Adipocyte (in vitro differentiated cells): ENCODE measurements around the gene CD3D.
"Not testable (repeated sequence)": the region's sequence is repeated elsewhere in the genome, so short reads cannot be mapped to it uniquely, and the experiment has no call there.

Experiments
- DNase-seq: peaks from one replicate; pipeline ENCODE4 v3.0.0-alpha.2; 2015; ENCODE audit warnings: low read depth
- H3K27me3 ChIP-seq: replicated peaks from 2 replicates; pipeline ENCODE4 v1.7.0; 2013; ENCODE audit warnings: mild to moderate bottlenecking, low read length, moderate library complexity; ENCODE audit not compliant: control insufficient read depth, insufficient read depth
- H3K36me3 ChIP-seq: 2 replicates; pipeline ENCODE4 v1.7.0; 2013; ENCODE audit warnings: low read length, mild to moderate bottlenecking, moderate library complexity; ENCODE audit not compliant: control insufficient read depth, insufficient read depth, severe bottlenecking
- H3K4me1 ChIP-seq: 2 replicates; pipeline ENCODE4 v1.7.0; 2013; ENCODE audit warnings: mild to moderate bottlenecking, low read length, moderate library complexity; ENCODE audit not compliant: control insufficient read depth, insufficient read depth
- H3K4me3 ChIP-seq: 2 replicates; pipeline ENCODE4 v1.7.0; 2013; ENCODE audit warnings: mild to moderate bottlenecking, low read length, moderate library complexity
- H3K9ac ChIP-seq: 2 replicates; pipeline ENCODE4 v1.7.0; 2013; ENCODE audit warnings: mild to moderate bottlenecking, low read length, moderate library complexity
- H3K9me3 ChIP-seq: 2 replicates; pipeline ENCODE4 v1.7.0; 2013; ENCODE audit warnings: mild to moderate bottlenecking, low read length, moderate library complexity; ENCODE audit not compliant: control insufficient read depth

The CD3D gene

DNA sequence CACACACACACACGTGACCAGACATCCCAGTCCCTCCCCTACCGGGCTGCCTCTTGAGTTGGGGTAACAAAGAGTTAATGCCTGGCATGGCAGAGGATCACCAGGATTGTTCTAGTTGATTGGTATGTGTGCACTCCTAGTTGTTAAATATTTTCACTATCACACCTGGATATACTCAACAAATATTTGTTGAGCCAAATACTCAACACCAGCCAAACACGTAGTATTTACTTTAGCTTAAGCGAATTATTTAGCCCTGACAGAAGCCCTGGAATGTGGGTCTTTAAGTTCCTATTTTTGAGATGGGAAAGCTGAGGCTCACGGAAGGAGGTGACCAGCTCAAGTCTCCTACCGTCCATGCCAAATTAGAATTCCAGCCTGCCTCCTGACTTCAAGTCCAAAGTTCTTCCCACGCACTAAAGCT lies 27.5 kb downstream of the CD3D start:
- no peak overlapping the region for H3K9ac ChIP-seq
- no peak overlapping the region for H3K4me3 ChIP-seq
- H3K4me1 ChIP-seq: peaks cover 8% of the 10 kb centered on the region
- H3K36me3 ChIP-seq: no peaks in the 10 kb centered on the region
- no peak for DNase-seq
- H3K27me3 ChIP-seq: peaks cover 51% of the 10 kb centered on the region
- H3K9me3 ChIP-seq: peaks cover 4% of the 10 kb centered on the region

DNA sequence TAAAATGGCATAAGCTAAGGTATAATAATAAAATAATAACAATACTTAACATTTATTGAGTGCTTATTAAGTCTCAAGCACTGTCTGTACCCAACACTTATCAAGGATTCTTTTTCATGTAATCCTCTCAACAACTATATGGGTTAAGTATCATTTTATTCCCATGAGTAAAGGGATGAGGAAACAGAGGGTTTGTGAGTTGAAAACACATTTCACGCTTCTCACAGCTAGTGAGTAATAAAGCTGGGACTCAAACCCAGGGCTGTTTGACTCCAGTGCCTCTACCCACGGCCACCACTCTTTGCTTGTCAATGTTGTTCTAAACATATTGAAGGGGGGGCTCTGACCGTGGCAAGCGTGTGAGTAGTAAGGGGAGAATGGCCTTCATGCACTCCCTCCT lies 29.3 kb downstream of the CD3D start:
- Histone ChIP-seq H3K4me1 (peaks cover 8% of the 10 kb centered on the region), H3K9me3 (peaks cover 4% of the 10 kb centered on the region), H3K4me3 (no peak overlapping the region), H3K9ac (no peak overlapping the region), H3K36me3 (no peaks in the 10 kb centered on the region), H3K27me3 (peaks cover 50% of the 10 kb centered on the region)
- no peak for DNase-seq

DNA sequence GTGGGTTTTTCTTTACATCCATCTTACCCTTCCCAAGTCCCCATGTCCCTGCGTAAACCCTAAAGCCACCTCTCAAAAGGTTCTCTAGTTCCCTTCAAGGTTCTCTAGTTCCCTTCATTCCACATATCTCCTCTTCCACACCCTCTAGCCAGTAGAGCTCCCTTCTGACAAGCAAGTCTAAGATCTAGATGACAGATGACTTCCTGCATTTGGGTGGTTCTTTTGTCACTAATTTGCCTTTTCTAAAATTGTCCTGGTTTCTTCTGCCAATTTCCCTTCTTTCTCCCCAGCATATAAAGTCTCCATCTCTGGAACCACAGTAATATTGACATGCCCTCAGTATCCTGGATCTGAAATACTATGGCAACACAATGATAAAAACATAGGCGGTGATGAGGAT lies 30.2 kb downstream of the CD3D start:
- H3K4me3 ChIP-seq: no peak overlapping the region
- peaks cover 2% of the 10 kb centered on the region for H3K9me3 ChIP-seq
- H3K36me3 ChIP-seq: no peaks in the 10 kb centered on the region
- H3K9ac ChIP-seq: no peak overlapping the region
- peaks cover 8% of the 10 kb centered on the region for H3K4me1 ChIP-seq
- peaks cover 53% of the 10 kb centered on the region for H3K27me3 ChIP-seq
- no peak for DNase-seq

DNA sequence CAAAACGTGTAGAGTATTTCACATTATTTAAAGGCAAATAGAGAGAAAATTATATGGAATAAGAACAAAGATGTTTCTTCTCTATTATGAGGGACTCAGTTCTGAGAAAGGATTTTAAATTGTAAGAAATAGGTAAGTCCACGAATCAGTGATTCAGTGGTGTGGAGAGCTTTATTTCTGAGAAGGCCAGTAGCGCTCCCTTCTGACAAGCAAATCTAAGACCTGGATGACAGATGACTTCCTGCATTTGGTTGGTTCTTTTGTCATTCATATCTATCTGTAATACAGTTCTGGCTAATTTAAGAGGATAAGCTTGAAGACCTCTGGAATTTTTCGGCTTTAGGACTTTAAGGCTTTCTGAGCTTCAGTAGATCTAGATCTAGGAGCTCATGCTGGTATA lies 31.0 kb downstream of the CD3D start:
- H3K9ac ChIP-seq: no peak overlapping the region
- H3K4me1 ChIP-seq: peaks cover 6% of the 10 kb centered on the region
- no peak overlapping the region for H3K4me3 ChIP-seq
- H3K9me3 ChIP-seq: no peaks in the 10 kb centered on the region
- no peak for DNase-seq
- H3K27me3 ChIP-seq: peaks cover 47% of the 10 kb centered on the region
- H3K36me3 ChIP-seq: no peaks in the 10 kb centered on the region

DNA sequence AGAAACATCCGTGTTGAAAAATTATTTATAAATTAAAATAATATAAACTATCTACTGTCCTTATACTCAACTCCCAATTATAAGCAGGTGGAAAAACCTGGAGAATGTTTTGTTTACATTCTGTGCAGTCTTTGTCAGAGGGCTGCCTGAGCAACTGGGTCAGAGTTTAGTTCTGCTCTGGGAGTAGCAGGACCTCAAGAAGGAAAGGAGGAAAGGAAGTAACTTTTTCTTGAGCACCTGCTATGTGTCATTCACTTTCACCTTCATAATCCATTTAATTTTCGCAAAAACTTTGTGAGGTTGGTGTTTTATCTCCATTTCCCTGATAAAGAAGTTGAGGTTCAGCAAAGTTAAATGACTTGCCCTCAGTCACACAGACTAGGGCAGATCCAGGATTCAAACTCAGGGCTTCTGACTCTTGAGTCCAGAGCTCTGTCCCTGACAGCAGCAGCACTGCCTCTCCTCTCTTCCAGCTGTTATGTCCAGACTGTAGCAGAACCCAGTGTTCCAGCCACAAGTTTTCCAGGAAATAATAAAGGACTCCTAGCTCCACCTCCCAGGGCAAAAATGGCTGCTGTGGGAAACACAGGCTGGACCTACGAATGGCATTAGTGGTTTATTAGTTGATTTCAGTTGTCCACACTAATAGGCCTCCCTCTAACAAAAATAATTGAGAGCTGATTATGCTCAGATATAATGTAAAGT lies 31.6 kb downstream of the CD3D start:
- no peak overlapping the region for H3K4me3 ChIP-seq
- H3K4me1 ChIP-seq: peaks cover 6% of the 10 kb centered on the region
- H3K9ac ChIP-seq: no peak overlapping the region
- peaks cover 42% of the 10 kb centered on the region for H3K27me3 ChIP-seq
- H3K36me3 ChIP-seq: no peaks in the 10 kb centered on the region
- no peak for DNase-seq
- H3K9me3 ChIP-seq: no peaks in the 10 kb centered on the region

DNA sequence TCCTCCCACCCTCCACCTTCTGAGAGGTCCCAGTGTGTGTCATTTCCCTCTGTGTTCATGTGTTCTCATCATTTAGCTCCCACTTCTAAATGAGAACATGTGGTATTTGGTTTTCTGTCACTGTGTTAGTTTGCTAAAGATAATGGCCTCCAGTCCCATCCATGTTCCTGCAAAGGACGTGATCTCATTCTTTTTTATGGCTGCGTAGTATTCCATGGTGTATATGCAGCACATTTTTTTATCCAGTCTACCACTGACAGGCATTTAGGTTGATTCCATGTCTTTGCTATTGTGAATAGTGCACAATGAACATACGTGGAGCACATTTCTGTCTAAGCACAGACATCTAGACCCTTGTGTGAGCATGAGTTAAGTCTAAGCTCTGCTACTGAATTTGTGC lies 32.2 kb downstream of the CD3D start:
- Histone ChIP-seq H3K27me3 (peaks cover 41% of the 10 kb centered on the region), H3K9me3 (no peaks in the 10 kb centered on the region), H3K4me3 (no peak overlapping the region), H3K4me1 (peaks cover 6% of the 10 kb centered on the region), H3K36me3 (no peaks in the 10 kb centered on the region), H3K9ac (no peak overlapping the region)
- no peak for DNase-seq

DNA sequence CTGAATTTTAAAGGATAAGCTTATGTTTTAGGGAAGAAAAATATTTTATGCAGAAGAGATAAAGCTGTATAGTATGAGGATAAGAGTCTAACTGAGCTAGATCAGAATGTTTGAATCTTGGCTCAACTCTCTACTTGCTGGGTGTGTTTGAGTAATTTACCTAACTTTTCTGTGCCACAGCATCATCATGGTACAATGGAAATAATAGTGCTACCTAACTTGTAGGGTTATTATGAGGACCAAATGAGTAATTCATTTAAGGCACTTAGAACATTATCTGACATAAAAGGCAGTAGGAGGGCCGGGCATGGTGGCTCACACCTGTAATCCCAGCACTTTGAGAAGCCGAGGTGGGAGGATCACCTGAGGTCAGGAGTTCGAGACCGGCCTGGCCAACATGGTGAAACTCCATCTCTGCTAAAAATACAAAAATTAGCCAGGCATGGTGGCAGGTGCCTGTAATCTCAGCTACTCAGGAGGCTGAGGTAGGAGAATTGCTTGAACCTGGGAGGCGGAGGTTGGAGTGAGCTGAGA lies 33.4 kb downstream of the CD3D start:
- H3K4me3 ChIP-seq, H3K36me3 ChIP-seq, H3K9ac ChIP-seq, H3K4me1 ChIP-seq, H3K9me3 ChIP-seq, DNase-seq: not testable (repeated sequence)
- H3K27me3 ChIP-seq: peaks cover 33% of the 10 kb centered on the region

DNA sequence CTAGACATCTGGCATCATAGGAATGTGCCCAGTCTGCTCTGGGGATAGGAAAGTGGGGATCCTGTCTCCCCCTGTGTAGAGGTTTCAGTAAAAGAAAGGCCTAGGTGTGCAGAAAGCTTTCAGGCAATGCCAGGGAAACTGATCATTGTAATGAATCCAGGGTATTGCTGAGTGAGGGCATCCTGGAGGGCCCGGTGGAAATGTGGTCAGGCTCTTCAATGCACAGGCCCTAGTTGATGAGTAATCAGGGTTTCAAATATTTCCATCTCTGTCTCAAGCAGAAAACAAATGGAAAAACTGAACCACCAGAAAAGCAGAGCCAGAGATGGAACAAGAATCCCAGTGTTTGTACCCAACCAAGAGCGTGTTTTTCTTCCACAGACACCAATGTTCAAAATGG lies 35.9 kb downstream of the CD3D start:
- H3K36me3 ChIP-seq: no peaks in the 10 kb centered on the region
- no peaks in the 10 kb centered on the region for H3K9me3 ChIP-seq
- no peak for DNase-seq
- H3K4me1 ChIP-seq: no peaks in the 10 kb centered on the region
- no peak overlapping the region for H3K4me3 ChIP-seq
- H3K27me3 ChIP-seq: peaks cover 30% of the 10 kb centered on the region
- H3K9ac ChIP-seq: no peak overlapping the region

DNA sequence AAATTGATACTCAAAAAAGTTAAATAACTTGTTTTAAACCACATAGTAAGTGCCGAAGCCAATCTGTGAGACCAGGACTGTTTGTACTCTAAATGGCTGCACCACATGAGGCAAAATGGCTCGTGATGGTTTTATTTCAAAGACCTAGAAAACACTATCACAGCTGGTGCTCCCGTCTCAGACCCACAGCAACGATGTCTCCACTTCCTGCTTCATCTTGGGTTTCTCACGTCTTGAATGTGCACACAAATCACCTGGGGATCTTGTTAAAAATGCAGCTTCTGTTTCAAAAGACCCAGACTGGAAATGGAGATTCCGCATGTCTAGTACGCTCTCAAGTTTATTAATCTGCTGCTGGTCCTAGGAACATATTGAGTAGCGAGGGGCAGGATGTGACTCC lies 36.8 kb downstream of the CD3D start:
- Histone ChIP-seq H3K27me3 (peaks cover 30% of the 10 kb centered on the region), H3K9me3 (no peaks in the 10 kb centered on the region), H3K4me3 (no peak overlapping the region), H3K36me3 (no peaks in the 10 kb centered on the region), H3K9ac (no peak overlapping the region), H3K4me1 (no peaks in the 10 kb centered on the region)
- DNase-seq: no peak

DNA sequence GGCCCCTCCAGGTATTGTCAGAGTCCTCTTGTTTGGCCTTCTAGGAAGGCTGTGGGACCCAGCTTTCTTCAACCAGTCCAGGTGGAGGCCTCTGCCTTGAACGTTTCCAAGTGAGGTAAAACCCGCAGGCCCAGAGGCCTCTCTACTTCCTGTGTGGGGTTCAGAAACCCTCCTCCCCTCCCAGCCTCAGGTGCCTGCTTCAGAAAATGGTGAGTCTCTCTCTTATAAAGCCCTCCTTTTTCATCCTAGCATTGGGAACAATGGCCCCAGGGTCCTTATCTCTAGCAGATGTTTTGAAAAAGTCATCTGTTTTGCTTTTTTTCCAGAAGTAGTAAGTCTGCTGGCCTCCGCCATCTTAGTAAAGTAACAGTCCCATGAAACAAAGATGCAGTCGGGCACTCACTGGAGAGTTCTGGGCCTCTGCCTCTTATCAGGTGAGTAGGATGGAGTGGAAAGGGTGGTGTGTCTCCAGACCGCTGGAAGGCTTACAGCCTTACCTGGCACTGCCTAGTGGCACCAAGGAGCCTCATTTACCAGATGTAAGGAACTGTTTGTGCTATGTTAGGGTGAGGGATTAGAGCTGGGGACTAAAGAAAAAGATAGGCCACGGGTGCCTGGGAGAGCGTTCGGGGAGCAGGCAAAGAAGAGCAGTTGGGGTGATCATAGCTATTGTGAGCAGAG lies 37.8 kb downstream of the CD3D start, which contains the start of gene CD3E:
Gene CD3E, plus strand, starts transcription at position 163 of the 681 bp plus-strand sequence. Its CDS starts 223 bp downstream, at position 386.
- H3K27me3 ChIP-seq: peaks cover 37% of the 10 kb centered on the region
- DNase-seq: no peak
- H3K36me3 ChIP-seq: no peaks in the 10 kb centered on the region
- H3K9me3 ChIP-seq: no peaks in the 10 kb centered on the region
- H3K9ac ChIP-seq: no peak within 1 kb of the TSS
- H3K4me3 ChIP-seq: no peak within 1 kb of the TSS
- no peaks in the 10 kb centered on the region for H3K4me1 ChIP-seq

DNA sequence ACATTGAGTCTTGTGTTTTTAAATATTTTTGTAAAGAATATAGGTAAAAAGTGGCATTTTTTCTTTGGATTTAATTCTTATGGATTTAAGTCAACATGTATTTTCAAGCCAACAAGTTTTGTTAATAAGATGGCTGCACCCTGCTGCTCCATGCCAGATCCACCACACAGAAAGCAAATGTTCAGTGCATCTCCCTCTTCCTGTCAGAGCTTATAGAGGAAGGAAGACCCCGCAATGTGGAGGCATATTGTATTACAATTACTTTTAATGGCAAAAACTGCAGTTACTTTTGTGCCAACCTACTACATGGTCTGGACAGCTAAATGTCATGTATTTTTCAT lies 38.3 kb downstream of the CD3D start:
- peaks cover 37% of the 10 kb centered on the region for H3K27me3 ChIP-seq
- H3K9me3 ChIP-seq: no peaks in the 10 kb centered on the region
- H3K4me3 ChIP-seq: no peak overlapping the region
- DNase-seq: no peak
- no peak overlapping the region for H3K9ac ChIP-seq
- H3K36me3 ChIP-seq: no peaks in the 10 kb centered on the region
- no peaks in the 10 kb centered on the region for H3K4me1 ChIP-seq
